ENCODE measurements around the gene ESYT3. TPM values are rescaled to one million over a fixed set of nuclear protein-coding genes. Genes with fewer than 3 reads are reported as not detected.

ESYT3 gene
- total RNA-seq, 1 experiment from 2014 or later: 0.15 TPM

DNA sequence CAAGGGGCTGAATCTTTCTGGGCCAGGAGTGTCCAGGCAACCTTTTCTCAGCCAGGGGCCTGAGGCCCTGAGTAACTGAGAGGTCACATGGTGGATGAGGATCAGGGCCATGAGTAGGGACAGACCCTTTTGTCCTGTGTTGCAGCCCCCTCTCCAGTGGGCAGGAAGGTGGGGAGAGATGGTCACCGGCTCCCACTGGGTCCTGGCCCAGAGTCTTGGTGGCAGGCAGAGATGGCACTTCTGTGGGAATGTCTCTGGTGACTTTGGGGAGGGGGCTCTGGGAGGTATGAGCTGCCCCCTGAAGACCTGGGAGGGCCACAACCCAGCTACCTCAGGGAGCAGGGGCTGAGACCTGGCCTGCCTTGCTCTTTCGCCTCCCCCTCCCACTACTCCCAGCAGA, 6.8 kb downstream of the ESYT3 start:
- TF ChIP-seq, protein P1, sequence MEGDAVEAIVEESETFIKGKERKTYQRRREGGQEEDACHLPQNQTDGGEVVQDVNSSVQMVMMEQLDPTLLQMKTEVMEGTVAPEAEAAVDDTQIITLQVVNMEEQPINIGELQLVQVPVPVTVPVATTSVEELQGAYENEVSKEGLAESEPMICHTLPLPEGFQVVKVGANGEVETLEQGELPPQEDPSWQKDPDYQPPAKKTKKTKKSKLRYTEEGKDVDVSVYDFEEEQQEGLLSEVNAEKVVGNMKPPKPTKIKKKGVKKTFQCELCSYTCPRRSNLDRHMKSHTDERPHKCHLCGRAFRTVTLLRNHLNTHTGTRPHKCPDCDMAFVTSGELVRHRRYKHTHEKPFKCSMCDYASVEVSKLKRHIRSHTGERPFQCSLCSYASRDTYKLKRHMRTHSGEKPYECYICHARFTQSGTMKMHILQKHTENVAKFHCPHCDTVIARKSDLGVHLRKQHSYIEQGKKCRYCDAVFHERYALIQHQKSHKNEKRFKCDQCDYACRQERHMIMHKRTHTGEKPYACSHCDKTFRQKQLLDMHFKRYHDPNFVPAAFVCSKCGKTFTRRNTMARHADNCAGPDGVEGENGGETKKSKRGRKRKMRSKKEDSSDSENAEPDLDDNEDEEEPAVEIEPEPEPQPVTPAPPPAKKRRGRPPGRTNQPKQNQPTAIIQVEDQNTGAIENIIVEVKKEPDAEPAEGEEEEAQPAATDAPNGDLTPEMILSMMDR (conservative IDR thresholded peaks at IDR 0.05; ENCODE audit: low read depth, low read length): no peak
- no peak for TF ChIP-seq EZH2 (IDR thresholded peaks at IDR 0.05; ENCODE audit: borderline replicate concordance, low read depth, low read length, poor library complexity, severe bottlenecking)
- ChIA-PET CTCF (no interaction called here), POLR2A (ENCODE audit: low non-redundant PET) (no interaction called here)
- BruUV-seq (replicated peaks): no TSS peak
- DNase-seq (ENCODE audit: low spot score): no peak
- Histone ChIP-seq H3K36me3 (ENCODE audit: insufficient read depth, low read length, poor library complexity, severe bottlenecking) (no peaks in the 10 kb centered on the region), H3K27me3 (replicated peaks; ENCODE audit: insufficient read depth, low read depth, low read length, poor library complexity) (peaks cover 6% of the 10 kb centered on the region), H3K9me3 (ENCODE audit: low read depth, low read length, poor library complexity, severe bottlenecking) (no peaks in the 10 kb centered on the region), H3K4me1 (ENCODE audit: insufficient read depth, low read length, poor library complexity, severe bottlenecking) (no peaks in the 10 kb centered on the region), H3K4me3 (ENCODE audit: low read depth, low read length, poor library complexity, severe bottlenecking) (no peak overlapping the region), H3K27ac (ENCODE audit: low read depth, low read length, poor library complexity, severe bottlenecking) (no peak overlapping the region)
- intact Hi-C loops (cut with micrococcal nuclease; ENCODE audit: unreplicated experiment): no loop called here

DNA sequence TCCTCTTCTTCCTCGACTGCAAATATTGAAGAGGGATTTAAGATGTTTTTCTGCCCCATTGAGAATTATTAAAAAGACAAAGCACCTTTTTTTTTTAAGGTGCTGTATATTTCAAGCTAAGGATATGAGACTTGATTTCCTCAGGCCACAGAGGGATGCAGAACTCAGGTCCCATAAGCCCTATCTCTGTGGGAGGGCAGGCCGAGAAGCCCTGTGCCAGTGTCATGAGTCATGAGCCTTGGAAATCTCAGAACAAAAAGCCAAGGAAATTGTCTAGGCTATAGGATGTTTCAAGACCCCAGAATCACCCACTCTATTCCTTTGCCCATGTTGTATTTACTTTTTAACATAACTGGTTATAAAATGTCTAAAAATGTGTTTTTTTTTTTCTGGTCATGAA, 7.3 kb downstream of the ESYT3 start:
- TF ChIP-seq, protein P1 (conservative IDR thresholded peaks at IDR 0.05; ENCODE audit: low read depth, low read length): no peak
- no peak for TF ChIP-seq EZH2 (IDR thresholded peaks at IDR 0.05; ENCODE audit: borderline replicate concordance, low read depth, low read length, poor library complexity, severe bottlenecking)
- Histone ChIP-seq H3K4me1 (ENCODE audit: insufficient read depth, low read length, poor library complexity, severe bottlenecking) (no peaks in the 10 kb centered on the region), H3K9me3 (ENCODE audit: low read depth, low read length, poor library complexity, severe bottlenecking) (no peaks in the 10 kb centered on the region), H3K27ac (ENCODE audit: low read depth, low read length, poor library complexity, severe bottlenecking) (no peak overlapping the region), H3K4me3 (ENCODE audit: low read depth, low read length, poor library complexity, severe bottlenecking) (no peak overlapping the region), H3K27me3 (replicated peaks; ENCODE audit: insufficient read depth, low read depth, low read length, poor library complexity) (peaks cover under 1% of the 10 kb centered on the region), H3K36me3 (ENCODE audit: insufficient read depth, low read length, poor library complexity, severe bottlenecking) (no peaks in the 10 kb centered on the region)
- POLR2A ChIA-PET (ENCODE audit: low non-redundant PET): no interaction called here
- intact Hi-C loops (cut with micrococcal nuclease; ENCODE audit: unreplicated experiment): no loop called here
- no TSS peak for BruUV-seq (replicated peaks)
- CTCF ChIA-PET: no interaction called here
- no peak for DNase-seq (ENCODE audit: low spot score)

DNA sequence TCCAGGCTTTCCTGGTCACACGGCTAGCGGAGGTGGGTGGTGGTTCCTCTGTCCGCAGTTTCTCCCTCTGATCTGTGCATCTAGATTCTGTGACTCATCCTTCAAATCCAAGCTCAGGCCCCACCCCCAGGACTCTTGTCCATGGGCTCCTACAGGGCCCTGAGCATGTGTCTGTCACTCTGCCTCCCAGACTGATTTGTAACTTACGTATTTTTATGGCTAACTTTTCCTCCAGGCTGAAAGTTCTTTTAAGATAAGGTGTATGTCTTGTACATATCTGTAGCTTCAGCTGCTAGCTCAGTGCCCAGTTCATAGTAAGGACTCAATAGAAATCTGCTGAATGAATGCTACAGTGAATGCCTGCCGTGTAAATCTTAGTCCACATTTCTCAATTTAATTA, 8.0 kb downstream of the ESYT3 start:
- CTCF ChIA-PET: no interaction called here
- POLR2A ChIA-PET (ENCODE audit: low non-redundant PET): no interaction called here
- H3K9me3 ChIP-seq (ENCODE audit: low read depth, low read length, poor library complexity, severe bottlenecking): no peaks in the 10 kb centered on the region
- no peaks in the 10 kb centered on the region for H3K4me1 ChIP-seq (ENCODE audit: insufficient read depth, low read length, poor library complexity, severe bottlenecking)
- no TSS peak for BruUV-seq (replicated peaks)
- no peaks in the 10 kb centered on the region for H3K27me3 ChIP-seq (replicated peaks; ENCODE audit: insufficient read depth, low read depth, low read length, poor library complexity)
- TF ChIP-seq EZH2 (IDR thresholded peaks at IDR 0.05; ENCODE audit: borderline replicate concordance, low read depth, low read length, poor library complexity, severe bottlenecking): no peak
- TF ChIP-seq, protein P1 (conservative IDR thresholded peaks at IDR 0.05; ENCODE audit: low read depth, low read length): no peak
- no peaks in the 10 kb centered on the region for H3K36me3 ChIP-seq (ENCODE audit: insufficient read depth, low read length, poor library complexity, severe bottlenecking)
- no peak overlapping the region for H3K4me3 ChIP-seq (ENCODE audit: low read depth, low read length, poor library complexity, severe bottlenecking)
- no peak overlapping the region for H3K27ac ChIP-seq (ENCODE audit: low read depth, low read length, poor library complexity, severe bottlenecking)
- intact Hi-C loops (cut with micrococcal nuclease; ENCODE audit: unreplicated experiment): no loop called here
- DNase-seq (ENCODE audit: low spot score): peak; percentile 52

Measured in A673 (cell line).